ENCODE data around the gene GATAD1.
"Not testable (repeated sequence)": the region's sequence is repeated elsewhere in the genome, so short reads cannot be mapped to it uniquely, and the experiment has no call there.

GATAD1 gene, protein sequence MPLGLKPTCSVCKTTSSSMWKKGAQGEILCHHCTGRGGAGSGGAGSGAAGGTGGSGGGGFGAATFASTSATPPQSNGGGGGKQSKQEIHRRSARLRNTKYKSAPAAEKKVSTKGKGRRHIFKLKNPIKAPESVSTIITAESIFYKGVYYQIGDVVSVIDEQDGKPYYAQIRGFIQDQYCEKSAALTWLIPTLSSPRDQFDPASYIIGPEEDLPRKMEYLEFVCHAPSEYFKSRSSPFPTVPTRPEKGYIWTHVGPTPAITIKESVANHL

DNA sequence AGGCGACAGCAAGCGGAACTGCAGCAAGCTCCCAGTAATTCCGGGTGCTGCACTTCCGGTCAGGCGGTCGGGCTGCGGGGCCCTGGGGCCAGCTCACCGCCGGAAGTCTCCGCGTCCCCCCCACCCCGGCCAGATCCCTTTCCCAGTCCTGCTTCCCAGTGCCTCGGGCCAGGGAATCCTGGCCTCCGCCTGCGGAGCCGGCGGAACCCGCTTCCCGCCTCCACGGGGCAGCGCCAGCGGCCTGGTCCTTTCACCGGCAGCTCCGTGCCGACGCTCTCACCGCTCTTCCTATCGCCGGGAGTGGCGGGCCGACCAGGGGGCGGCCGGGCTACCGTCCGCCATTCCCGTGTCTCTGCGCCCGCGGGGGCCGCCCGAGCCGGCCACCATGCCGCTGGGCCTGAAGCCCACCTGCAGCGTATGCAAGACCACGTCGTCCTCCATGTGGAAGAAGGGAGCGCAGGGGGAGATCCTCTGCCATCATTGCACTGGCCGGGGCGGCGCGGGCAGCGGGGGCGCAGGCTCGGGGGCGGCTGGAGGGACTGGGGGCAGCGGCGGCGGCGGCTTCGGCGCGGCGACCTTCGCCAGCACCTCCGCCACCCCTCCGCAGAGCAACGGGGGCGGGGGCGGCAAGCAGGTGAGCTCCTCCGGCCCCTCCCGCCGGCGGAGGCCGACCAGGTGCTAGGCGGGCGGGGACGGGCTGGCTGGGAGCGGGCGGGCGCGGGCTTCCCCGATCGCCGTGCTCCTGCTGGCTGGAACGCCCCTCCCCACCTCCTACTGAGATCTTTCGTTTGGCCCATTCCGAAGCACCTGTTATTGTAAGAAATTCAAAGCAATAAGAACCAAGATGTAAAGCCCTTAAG lies at the start of gene GATAD1:
Gene GATAD1 (plus strand): TSS at position 138 of the 860 bp plus-strand sequence. CDS start 248 bp downstream, at position 386.
- DNase-seq: peak; percentile 79 to 97 (median 94)
- intact Hi-C loops (cut with DNase I): loop anchor here (5.0 kb wide), 2 partner anchors 270 to 565 kb away; partner anchors contain the start of genes LRRD1 and MTERF1

GRCh38 chr7:92397542-92397941 lies 49.7 kb upstream of the GATAD1 start:
- intact Hi-C loops (cut with DNase I): no loop called here
- DNase-seq: peak in 1 of 42 donors; percentile 66

GRCh38 chr7:92400013-92400412 lies 47.3 kb upstream of the GATAD1 start:
- intact Hi-C loops (cut with DNase I): no loop called here
- no peak for DNase-seq

DNA sequence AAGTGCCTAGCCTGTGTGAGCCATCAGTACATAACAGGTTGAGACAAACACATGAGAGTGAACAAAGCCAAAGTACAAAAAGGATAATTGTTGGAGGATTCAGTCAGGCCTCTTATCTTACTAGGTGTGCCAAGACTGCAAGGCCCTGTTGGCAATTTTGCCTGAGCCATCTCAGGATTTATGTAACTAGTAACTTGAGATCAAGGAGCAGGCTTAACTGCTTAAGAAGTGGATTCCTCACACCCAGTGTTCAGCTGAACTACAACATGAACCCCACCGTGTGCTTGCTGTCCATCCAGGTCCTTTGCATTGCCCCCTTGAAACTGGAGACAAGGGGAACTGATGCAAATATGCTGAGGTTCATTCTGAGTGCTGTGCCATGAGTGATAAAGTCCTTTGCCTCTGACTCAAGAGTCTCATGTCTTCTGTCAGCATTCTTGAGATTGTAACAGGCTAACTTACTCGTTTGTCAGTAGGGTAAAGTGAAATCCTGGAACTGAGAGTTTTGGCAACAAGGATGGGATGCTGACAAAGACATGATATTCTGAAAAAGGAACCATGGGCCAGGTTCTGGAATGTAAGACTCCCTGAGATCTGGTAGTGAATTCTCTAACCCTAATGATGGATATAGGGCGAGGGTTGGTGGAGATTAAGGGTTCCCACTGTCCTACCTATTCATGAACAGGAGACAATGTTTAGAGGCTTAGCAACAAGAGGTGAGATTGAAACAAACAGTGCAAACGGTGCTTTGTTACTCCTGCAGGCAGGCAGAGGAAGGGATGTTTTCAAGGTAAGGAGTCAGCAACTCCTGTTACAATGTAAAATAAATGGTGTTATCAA lies 44.1 kb upstream of the GATAD1 start:
- no peak for DNase-seq
- intact Hi-C loops (cut with DNase I): no loop called here

DNA sequence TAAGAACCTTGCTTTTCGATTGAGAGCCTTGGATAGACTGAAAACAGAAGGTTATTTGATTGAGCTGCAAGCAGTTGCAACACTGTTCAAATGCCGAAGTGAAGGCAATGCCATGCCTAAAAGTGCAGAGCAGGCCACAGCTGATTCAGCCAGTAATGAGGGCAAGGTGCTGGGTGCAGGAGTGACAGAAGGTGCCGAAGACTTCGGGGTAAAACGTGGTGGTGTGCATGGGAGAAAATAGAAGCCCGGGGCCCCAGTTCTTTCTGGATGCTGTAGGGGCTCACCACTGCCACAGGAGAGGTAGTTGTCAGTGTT lies 43.6 kb upstream of the GATAD1 start:
- intact Hi-C loops (cut with DNase I): no loop called here
- no peak for DNase-seq

DNA sequence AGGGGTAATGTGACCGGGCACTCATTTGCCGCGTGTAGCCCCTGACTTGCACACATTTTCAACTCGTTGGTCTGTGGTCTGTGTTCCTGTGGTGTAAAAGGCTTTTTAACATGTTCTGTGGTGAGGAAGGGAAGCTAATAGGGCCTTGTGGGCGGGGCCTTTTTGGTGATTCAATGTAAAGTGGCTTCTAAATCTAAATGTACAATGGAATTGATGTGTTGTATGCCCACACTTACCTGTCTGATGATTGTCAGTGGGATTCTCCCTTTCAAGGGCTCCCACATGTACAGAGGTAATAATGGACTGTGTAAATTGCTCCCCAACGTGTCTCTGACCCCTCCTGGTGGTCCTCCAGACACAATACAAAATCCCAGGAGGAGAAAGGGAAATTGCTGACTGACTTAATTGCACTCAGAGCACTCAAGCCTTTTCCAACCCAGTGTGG lies 43.1 kb upstream of the GATAD1 start:
- DNase-seq: peak in 1 of 42 donors; percentile 64
- intact Hi-C loops (cut with DNase I): no loop called here

GRCh38 chr7:92409357-92409756 lies 37.9 kb upstream of the GATAD1 start:
- no peak for DNase-seq
- intact Hi-C loops (cut with DNase I): no loop called here

- DNase-seq; intact Hi-C loops (cut with DNase I): not testable (repeated sequence)
Measured at GRCh38 chr7:92410162-92410561, 37.1 kb upstream of the GATAD1 start.

- intact Hi-C loops (cut with DNase I): no loop called here
- no peak for DNase-seq
Measured at GRCh38 chr7:92412745-92413144, 34.5 kb upstream of the GATAD1 start.

DNA sequence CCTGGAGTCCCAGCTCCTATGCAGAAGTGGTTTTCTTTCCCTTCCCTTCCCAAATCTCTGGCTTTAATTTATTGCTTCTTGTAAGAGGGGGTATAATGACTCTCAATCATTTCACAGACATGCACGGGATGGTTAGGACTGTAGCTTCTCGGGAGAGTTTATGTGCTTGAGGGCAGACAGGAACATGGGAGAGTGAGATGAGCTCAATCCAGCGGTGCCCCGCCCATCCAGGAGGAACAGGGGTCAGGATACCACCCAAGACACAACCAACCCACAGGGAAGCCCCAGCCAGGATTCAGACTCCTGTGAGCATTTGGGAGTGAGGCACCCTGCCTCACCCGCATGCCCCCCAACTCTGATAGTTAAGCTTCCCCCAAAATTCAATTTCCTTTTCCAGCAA lies 33.7 kb upstream of the GATAD1 start:
- no peak for DNase-seq
- intact Hi-C loops (cut with DNase I): no loop called here

GRCh38 chr7:92415225-92415624 lies 32.1 kb upstream of the GATAD1 start:
- no peak for DNase-seq
- intact Hi-C loops (cut with DNase I): no loop called here

GRCh38 chr7:92417913-92418312 lies 29.4 kb upstream of the GATAD1 start:
- peak in 6 of 42 donors; percentile 16 to 69 (median 35) for DNase-seq
- intact Hi-C loops (cut with DNase I): no loop called here

DNA sequence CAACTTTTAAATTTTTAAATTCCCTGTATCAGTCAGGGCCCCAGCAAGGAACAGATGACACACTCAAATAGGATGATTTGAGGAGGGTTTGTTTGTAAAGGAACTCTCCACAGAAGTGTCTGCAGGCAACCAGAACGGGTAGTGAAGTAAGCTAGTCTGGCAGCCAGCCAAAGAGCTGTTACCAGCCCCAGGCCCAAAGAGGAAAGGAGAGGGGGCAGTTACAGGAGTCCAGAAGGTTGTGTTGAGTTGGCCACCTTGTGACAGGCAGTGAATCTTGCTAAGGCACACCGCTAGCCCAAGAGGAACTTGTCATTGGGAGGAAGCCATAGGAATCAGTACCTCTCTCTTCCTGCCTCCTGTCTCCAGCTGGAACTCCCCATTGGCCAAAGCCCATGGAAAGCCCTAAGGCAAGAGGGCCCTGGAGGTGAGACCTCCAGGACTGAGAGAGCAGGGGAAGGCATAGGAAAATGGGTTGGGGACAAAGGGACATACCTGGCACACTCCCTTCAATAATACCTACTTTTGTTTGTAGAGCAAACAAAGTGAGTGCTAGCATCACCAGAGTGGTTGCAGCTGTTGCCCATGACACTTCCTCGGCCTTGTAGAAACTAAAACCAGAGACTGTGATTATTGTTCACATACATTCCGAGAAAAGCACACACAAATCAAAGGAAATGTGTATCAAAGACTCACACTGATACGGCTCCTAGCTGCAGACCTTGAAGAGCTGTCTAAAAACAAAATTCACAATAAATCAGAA lies 25.4 kb upstream of the GATAD1 start:
- no peak for DNase-seq
- intact Hi-C loops (cut with DNase I): loop anchor here (10.0 kb wide), 1 partner anchor 177 kb away; the partner anchor contains the start of genes ANKIB1 and KRIT1

DNA sequence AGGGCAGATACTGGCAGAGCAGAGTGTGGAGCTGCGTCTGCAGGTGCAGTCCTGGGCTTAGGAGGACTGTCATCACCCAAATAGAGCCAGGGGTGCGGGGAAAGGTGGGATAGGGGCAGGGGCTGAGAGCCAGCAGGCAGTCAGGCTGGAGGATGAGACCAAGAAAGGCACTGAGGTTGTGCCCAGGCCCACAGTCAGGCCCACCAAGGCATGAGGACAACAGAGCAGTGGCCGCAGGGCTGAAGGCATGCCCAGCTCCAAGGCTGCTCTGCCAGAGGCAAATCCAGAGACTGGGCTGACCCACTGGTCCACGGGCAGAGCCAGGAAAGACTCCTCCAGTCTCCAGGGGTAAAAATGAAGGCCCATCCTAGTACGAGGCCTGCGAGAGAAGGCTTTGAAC lies 24.4 kb upstream of the GATAD1 start:
- intact Hi-C loops (cut with DNase I): loop anchor here (10.0 kb wide), 1 partner anchor 178 kb away; the partner anchor contains the start of genes ANKIB1 and KRIT1
- no peak for DNase-seq

DNA sequence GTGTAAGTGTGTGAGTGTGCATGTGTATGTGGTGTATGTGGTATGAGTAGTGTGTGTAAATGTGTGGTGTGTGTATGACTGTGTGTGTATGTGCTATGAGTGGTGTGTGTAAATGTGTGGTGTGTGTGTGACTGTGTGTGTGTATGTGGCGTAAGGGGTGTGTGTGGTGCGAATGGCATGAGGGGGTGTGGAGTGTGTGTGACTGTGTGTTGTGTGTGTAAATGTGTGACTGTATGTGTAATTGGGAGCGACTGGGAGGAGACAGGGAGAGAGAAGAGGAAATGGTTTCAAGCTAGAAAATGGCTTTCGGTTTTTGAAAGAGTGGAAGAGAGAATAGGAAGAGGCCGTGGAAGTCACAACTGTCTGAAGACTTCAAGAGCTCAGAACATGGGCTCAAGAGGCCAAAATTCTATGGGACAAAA lies 23.6 kb upstream of the GATAD1 start:
- intact Hi-C loops (cut with DNase I): loop anchor here (10.0 kb wide), 1 partner anchor 179 kb away; the partner anchor contains the start of genes ANKIB1 and KRIT1
- no peak for DNase-seq

DNA sequence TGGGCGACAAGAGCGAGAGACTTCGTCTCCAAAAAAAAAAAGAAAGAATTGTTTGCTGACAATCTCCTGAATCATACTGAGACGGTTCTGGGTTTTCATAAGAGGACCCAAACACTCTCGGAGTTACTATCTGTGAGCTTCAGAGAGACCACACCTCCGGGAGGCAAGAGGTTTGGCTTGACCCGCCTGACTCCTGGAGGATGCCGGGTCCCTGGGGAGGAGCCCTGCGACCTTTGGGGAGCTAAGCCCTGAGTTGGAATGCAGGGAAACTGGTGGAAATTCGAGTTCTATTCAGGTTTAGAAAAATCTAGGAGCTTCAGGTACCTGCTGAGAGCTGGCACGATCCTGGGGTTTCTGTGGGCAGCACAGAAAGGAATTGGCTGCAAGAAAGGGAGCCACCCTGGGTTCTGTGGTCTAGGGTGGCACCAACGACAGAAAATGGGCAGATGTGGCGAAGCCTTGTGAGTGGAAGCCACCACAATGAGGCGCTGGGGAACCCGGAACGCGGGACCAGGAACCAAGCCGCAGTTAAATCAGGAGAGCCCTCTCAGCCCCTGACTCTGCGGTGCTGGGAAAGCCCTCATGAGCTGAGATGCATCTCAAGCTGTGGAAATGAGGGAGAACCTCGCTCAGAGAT lies 21.9 kb upstream of the GATAD1 start:
- intact Hi-C loops (cut with DNase I): loop anchor here (10.0 kb wide), 1 partner anchor 181 kb away; the partner anchor contains the start of genes ANKIB1 and KRIT1
- peak in 22 of 42 donors; percentile 5 to 61 (median 27) for DNase-seq

GRCh38 chr7:92427193-92427592 lies 20.1 kb upstream of the GATAD1 start:
- intact Hi-C loops (cut with DNase I): loop anchor here (10.0 kb wide), 1 partner anchor 182 kb away; the partner anchor contains the start of genes ANKIB1 and KRIT1
- no peak for DNase-seq

Measured in head of caudate nucleus (tissue), 42 donors.